HG02610 (cell line): ENCODE data around the gene ALKBH3.

ENCODE experiments used
- ATAC-seq: cut with Tn5 transposase; IDR thresholded peaks from one replicate; pipeline ENCODE4 v1.9.1; 2021; ENCODE audit warnings: mild to moderate bottlenecking, moderate library complexity; ENCODE audit not compliant: unreplicated experiment

ALKBH3 gene

DNA sequence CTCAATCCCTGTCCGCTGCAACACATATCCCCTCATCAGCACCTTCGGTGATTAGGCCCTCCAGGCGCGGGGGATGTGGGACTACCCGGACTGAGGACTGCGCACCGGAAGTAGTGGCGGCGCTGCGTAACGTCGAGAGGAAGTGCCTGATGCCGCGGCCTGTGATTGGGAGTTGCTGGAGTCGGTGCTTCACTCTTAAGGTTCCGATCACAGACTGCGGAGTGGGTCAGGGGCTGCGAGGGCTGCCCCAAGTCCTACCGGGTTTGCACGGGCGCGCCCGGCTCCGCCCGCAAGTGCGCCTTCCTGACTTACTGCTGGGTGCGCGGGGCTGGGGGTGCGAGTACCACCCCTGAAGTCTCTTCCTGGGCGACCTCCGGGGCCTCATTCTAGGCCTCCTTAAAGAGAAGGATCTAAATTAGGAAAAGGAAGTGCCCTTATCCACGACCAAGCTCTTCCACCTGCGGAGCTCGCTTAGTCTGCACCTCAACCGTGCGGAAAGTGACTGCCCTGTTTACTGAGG lies at the start of gene ALKBH3:
ALKBH3 (plus strand) TSS at position 192 of the 520 bp plus-strand sequence. CDS start 1,822 bp downstream, outside the sequence.
- ATAC-seq, result peak; percentile 100

DNA sequence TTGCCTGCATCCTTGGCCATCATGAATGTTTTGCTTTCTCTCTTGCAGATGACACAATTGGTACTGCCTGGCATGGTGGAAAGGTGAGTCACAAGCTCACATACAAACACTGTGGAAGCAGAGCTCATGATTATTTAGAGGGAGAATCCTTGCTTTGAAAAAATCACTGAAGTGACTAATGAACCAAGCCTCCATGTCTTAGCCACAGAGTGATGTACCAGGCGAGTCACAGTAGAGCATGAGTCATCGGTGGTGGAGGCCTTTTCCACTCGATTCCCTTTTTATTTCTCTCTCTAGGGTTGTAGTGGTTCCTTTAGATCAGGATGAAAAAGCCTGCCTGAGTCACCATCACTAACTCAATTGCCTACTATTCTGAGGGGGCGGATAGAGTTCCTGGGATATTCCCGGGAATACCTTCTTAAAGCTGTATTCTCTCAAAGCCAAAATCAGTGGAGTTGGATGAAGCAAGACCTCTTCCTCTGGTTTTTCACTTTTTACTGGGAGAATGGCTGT lies 49.6 kb upstream of the ALKBH3 start:
- ATAC-seq, result peak; percentile 73

DNA sequence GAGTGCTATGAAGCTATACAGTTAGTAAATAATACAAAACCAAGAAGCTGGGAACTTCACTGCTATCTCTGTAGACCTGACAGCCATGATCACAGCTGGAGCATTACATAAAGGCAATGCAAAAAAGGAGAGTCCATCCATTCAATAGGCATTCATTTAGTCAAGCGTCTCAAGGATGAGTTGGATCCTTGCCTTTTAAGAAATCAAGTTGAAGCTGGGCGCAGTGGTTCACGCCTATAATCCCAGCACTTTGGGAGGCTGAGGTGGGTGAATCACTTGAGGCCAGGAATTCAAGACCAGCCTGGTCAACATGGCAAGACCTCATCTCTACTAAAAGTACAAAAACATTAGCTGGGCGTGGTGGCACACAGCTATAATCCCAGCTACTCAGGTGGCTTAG lies 48.1 kb upstream of the ALKBH3 start:
- ATAC-seq, result no peak

- no peak for ATAC-seq
These were observed 47.0 kb upstream of the ALKBH3 start for GRCh38 chr11:43833657-43834073.

DNA sequence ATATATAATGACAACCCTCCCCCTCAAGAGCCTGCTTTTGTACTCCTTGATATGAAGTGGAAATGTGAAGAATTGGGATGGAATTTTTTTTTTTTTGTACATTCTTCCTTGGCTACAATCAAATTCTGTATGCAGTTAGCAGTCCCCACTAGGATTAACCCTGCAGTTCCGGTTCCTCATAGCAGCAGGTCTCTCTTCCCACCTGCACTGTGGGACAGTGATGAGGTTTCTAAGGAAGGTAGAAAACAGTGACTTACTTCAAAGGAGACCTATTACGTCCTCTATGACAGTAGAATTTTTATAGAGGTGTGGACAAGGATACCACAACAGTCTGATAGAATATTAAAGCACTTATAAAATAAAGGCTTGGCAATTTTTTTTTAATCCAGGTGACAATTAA lies 46.3 kb upstream of the ALKBH3 start:
- no peak for ATAC-seq

DNA sequence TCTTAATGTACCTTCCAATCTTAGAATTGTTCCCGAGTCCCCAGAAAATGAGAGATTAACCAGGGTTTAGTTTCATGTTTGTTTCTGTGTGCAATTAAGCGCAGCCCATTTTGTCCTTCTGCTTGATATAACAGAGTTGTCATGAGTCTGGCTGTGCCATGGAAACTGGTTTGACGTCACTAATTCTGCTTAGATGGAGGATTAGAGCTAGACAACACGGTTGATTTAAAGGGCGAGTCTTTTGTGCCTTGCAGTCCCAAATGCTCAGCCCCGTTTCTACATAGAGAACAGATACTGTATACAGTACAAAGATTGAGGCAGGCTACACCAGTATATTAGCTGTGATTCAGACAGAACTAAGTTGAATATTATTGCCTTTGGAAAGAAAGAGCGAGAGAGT lies 45.5 kb upstream of the ALKBH3 start:
- no peak for ATAC-seq

GRCh38 chr11:43837879-43838278 lies 42.8 kb upstream of the ALKBH3 start:
- ATAC-seq, result peak; percentile 55

DNA sequence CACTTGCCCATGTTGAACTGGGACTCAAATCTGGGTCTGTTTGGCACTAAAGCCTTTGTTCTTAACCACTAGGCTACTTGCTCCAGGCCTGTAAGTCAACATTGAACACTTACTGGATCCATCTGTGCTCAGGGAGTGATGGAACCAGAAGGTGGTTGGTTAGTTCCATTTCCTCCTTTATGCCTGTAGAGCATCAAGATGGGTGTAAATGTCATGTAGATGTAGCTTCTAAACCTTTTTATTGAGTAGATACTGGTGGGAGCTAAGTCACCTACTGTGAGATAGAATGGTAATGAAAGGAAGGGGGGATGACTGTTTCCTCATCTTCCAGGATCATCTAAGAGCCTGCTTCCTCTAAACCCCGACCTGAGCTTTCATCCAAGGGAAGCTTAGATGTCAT lies 38.6 kb upstream of the ALKBH3 start:
- no peak for ATAC-seq

GRCh38 chr11:43845816-43846215 lies 34.8 kb upstream of the ALKBH3 start:
- ATAC-seq, result no peak

- ATAC-seq, result peak; percentile 78
These were observed 28.5 kb upstream of the ALKBH3 start for GRCh38 chr11:43852057-43852636.

DNA sequence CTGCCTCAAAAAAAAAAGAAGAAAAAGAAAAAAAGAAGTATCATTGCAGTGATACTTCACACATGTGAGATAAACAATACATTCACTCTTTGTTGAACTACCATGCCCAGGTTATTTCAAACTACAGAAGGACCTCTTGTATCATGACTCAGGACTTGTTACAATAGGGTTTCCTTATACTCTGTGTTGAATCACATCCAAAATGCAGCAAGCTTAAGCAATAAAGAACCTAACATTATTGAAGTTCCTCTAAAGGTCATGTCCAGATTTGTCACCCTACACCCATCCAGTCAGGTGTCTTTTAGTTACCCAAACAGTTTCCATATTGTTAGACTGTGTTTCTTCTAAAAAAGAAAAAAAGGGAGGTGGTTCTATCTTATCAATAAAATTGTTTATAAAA lies 26.9 kb upstream of the ALKBH3 start:
- ATAC-seq, result no peak

- no peak for ATAC-seq
These were observed 23.6 kb upstream of the ALKBH3 start for GRCh38 chr11:43856993-43857392.

DNA sequence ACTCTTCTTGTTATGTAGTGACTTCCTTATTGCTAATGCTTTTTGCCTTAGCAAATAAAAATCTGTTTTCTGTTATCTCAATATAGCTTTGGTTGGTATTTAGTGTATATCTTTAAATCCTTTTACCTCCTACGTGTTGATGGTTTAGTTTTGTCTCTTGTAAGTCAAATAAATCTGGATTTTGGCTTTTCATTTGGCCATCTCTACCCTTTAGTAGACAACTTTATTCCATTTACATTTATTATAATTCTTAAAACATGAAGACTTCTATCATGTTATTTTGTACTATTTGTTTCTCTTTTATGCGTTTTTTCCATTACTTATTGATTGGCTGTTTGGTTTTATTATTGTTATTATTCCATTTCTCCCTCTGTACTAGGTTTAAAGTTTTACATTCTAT lies 19.5 kb upstream of the ALKBH3 start:
- ATAC-seq, result no peak

DNA sequence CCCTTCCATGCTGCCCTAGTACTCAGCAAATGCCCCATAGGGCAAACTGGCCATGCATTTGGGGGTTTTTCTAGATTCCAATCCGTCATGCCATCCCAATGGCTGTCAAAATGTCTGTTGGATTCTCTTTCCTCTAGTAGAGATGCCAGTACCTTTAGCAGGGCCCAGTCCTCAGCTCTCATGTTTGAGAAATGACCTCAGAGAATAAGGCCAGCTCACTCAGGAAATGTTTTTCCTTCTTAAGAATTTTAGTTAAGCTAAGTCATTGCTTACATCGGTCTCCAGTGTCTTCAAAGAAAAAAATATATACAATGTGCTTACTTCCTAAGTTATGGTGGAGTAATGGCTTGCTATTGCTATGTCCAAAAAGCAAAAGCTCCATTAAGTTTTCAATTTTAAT lies 14.1 kb upstream of the ALKBH3 start:
- ATAC-seq, result no peak

DNA sequence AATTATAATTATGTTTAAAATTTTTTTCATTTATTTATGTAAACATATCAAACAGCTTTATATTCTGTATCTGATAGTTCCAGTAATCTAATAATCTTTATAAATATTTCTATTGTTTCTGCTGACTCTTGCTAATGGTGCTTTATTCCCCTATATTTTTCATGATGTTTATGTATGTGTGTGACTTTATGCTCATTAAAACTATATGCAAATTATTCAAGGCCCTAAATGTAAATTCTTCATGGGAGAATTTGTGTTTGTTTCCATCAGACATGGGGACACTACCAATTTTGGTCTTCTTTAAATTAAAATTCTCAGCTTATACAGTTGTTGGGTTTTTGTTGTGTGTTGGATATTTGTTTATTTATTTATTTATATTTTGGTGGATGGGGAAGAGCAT lies 13.7 kb upstream of the ALKBH3 start:
- ATAC-seq, result no peak

DNA sequence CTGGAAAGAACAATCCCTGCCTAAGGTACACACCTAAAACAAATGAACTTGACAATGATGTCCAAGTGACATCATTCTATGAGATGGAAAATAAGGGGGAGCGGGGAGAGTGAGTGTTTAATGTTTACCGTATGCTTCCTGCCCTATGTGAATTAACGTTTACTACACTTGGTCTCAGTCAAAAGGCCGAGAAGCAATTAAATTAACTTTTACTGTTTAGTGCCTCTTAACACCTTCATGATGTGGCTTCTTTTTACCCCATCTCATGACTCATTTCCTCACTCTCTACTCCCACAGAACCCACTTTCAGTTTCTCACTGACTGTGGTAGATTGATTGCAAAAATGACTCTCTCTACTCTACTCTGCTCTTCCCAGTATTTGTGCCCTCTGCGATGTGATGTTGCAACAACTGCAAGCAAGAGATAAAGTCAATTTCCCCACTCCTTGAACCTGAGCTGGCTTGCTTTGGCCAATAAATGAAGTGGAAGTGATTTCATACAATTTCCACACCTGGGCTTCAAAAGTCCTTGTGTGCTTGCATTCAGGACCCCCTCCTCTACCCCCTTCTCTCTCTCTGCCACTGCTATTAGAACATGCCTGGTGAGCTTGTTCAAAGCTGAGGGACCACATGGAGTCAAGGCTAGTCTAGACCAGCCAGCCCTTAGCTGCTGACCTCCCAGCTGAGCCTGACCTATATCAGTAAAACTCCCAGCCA lies 11.6 kb upstream of the ALKBH3 start:
- ATAC-seq, result peak; percentile 100

DNA sequence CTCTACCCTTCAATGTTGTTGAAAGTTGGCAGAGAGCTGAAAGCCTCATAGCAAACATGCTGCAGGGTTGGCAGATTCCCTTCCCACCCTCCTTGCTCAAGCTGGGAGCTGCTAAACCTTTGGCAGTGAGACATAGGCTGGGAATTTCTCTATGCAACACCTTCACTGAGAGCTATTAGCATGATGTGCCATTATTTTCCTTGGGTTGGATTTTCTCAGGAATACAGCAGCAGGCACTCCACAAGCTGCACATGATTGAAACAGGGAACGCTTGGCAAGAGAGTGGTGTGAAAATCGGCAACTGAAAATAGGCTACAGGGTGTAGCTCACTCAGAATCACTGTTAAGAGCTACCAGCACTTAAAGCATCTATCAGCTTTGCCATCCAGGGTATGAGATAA lies 9.6 kb upstream of the ALKBH3 start:
- no peak for ATAC-seq

GRCh38 chr11:43872995-43873394 lies 7.6 kb upstream of the ALKBH3 start:
- no peak for ATAC-seq

- no peak for ATAC-seq
These were observed 6.6 kb upstream of the ALKBH3 start for GRCh38 chr11:43874078-43874477.

DNA sequence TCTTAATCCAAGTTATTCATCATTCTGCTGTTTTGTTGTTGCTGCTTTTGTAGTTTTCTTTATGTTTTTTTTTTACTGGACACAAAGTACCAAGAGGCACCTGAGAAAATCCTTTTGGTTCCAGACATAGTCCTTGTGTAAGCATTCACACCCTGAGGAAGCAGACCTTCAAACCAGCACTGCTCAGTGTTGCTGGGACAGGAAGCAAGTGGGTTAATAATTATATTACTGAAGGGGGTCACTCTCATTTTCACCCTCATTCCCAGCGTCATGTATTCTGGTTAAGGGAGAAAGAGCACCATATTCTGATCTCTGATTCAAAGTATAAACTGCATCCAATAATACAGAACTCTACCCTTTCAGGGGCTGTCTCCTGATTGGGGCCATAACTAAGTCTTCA lies 5.9 kb upstream of the ALKBH3 start:
- no peak for ATAC-seq

DNA sequence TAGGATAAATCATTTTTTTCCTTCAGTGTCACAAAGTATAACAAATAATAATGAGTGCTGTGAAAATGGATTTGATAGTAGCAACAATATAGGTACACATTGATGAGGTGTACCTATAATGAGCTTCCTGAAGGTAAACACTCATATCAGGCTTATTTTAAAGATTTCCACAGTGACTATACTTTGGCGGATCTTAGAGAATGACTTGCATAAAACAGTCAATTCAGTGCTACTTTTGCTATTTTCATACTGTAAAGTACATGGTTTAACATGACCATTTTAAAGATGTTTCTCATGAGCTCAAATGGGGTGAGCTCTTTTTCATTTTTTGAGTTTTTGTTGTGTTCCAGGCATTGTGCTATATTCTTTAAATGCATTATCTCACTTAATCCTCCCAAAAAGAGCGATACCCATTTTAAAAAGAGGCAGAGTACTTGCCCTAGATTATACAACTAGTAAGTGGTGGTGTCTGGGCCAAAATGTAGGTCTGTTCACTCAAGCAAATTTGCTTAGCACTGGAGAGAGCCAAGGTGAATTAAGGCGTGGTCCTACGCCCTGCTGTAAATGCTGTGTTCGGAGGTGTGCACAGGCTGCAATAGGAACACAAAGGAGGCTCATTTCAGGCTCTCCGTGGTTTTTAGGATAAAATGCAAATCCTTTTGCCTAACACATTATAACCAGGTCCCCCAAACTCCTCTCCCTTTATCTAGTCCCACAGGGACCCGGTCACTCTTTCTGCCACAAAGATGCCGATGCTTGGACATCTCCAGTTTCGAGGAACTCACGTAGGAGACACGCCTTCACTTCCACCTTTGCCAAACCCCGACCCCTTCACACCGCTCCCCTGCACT lies 617 bp upstream of the ALKBH3 start:
- no peak for ATAC-seq
